K562 (cell line): ENCODE data around the gene DAAM1. TPM values are rescaled to one million over a fixed set of nuclear protein-coding genes. Genes with fewer than 3 reads are reported as not detected.

ENCODE experiments used
- ATAC-seq: fragments of 200-7000 bp; cut with Tn5 transposase; 3 replicates; pipeline ENCODE4 v1.9.1; 2020; ENCODE audit warnings: moderate library complexity
- BruUV-seq: library from RNA; stranded (reverse); fragments of 400-500 nt; replicated peaks from 2 replicates; lab custom pipeline; 2021; lab: Mats Ljungman, UMichigan
- CTCF ChIA-PET: fragments of 300-600 bp; formaldehyde crosslinking; extraction: SDS; loops from one replicate; lab custom pipeline; 2021; ENCODE audit warnings: low intra/inter-chr PET ratio; lab: Yijun Ruan, JAX
- POLR2A ChIA-PET: fragments of 300-600, 350-650 bp; sonication (Branson Sonifier 250); formaldehyde crosslinking; extraction: SDS; loops from one replicate; lab custom pipeline; 2021; ENCODE audit warnings: antibody characterized with exemption, inconsistent platforms; lab: Yijun Ruan, JAX
- DNase-seq, 4 experiments: peaks; one replicate each; pipeline versions ENCODE4 v3.0.0 to v3.0.0-alpha.2; 2011 to 2018; ENCODE audit warnings: low spot score in 3 of 4, mixed read lengths in 3 of 4; ENCODE audit errors: extremely low read depth in 1 of 4
- FAIRE-seq: peaks from 2 replicates; lab custom pipeline; 2011; peaks lifted over from hg19 to GRCh38; lab: Jason Lieb, UNC
- H2AFZ ChIP-seq: 2 replicates; pipeline ENCODE4 v1.6.0; 2011; ENCODE audit warnings: low read depth, low read length, control low read depth, inconsistent platforms
- H3K27ac ChIP-seq: fragments of 200-600 bp; 3 replicates; pipeline ENCODE4 v1.8.0; 2011; ENCODE audit warnings: low read depth, mild to moderate bottlenecking, control low read depth, inconsistent platforms, low read length, moderate library complexity, mixed read lengths; ENCODE audit errors: extremely low read depth
- H3K27me3 ChIP-seq, 2 experiments: fragments of 300-600 bp in 1 of 2; 2 replicates in 1 of 2; 3 replicates in 1 of 2; pipeline versions ENCODE4 v1.6.0 to v1.8.0; 2011; ENCODE audit warnings: inconsistent platforms in 2 of 2, low read length in 2 of 2, mild to moderate bottlenecking in 1 of 2, mixed read lengths in 1 of 2, moderate library complexity in 1 of 2; ENCODE audit not compliant: control insufficient read depth in 2 of 2, insufficient read depth in 2 of 2
- H3K36me3 ChIP-seq: fragments of 300-600 bp; 3 replicates; pipeline ENCODE4 v1.8.0; 2011; ENCODE audit warnings: mild to moderate bottlenecking, low read length, inconsistent platforms; ENCODE audit not compliant: control insufficient read depth, insufficient read depth
- H3K4me1 ChIP-seq, 2 experiments: fragments of 200-600 bp in 1 of 2; replicated peaks in 1 of 2; 2 replicates in 1 of 2; 3 replicates in 1 of 2; pipeline versions ENCODE4 v1.5.1 to v1.8.0; 2011; ENCODE audit warnings: inconsistent platforms in 2 of 2, low read length in 2 of 2, mild to moderate bottlenecking in 1 of 2, mixed read lengths in 1 of 2, moderate library complexity in 1 of 2; ENCODE audit not compliant: control insufficient read depth in 2 of 2, insufficient read depth in 2 of 2
- H3K4me2 ChIP-seq: 2 replicates; pipeline ENCODE4 v1.6.1; 2011; ENCODE audit warnings: low read length, control low read depth, inconsistent platforms, mixed read lengths; ENCODE audit not compliant: insufficient read depth
- H3K4me3 ChIP-seq: fragments of 200-600 bp; sonication (generic), shearing (Covaris generic); 2 replicates; pipeline ENCODE4 v1.5.1; 2016; ENCODE audit warnings: control low read depth, inconsistent platforms
- H3K79me2 ChIP-seq: fragments of 200-600 bp; 3 replicates; pipeline ENCODE4 v1.8.0; 2011; ENCODE audit warnings: low read length, inconsistent platforms; ENCODE audit not compliant: control insufficient read depth, insufficient read depth
- H3K9ac ChIP-seq, 2 experiments: 2 replicates each; pipeline versions ENCODE4 v1.6.0 to v1.6.1; 2011; ENCODE audit warnings: low read depth in 2 of 2, low read length in 2 of 2, control low read depth in 1 of 2, inconsistent platforms in 1 of 2, mild to moderate bottlenecking in 1 of 2, mixed read lengths in 1 of 2; ENCODE audit not compliant: insufficient read depth in 1 of 2
- H3K9me1 ChIP-seq: one replicate; pipeline ENCODE4 v1.6.0; 2011; ENCODE audit warnings: inconsistent platforms, mild to moderate bottlenecking, low read length, moderate library complexity; ENCODE audit not compliant: control insufficient read depth, insufficient read depth
- H3K9me3 ChIP-seq: replicated peaks from 2 replicates; pipeline ENCODE4 v1.5.1; 2011; ENCODE audit warnings: low read depth, low read length, inconsistent platforms; ENCODE audit not compliant: control insufficient read depth, insufficient read depth
- H4K20me1 ChIP-seq: replicated peaks from 2 replicates; pipeline ENCODE4 v1.6.1; 2011; ENCODE audit warnings: low read length, inconsistent platforms, mixed read lengths; ENCODE audit not compliant: control insufficient read depth, insufficient read depth
- ETS2 ChIP-seq: IDR thresholded peaks from 2 replicates; pipeline ENCODE4 v1.6.1; 2016; ENCODE audit warnings: borderline replicate concordance, missing genetic modification characterization, mild to moderate bottlenecking, moderate library complexity, missing compliant biosample characterization; ENCODE audit not compliant: poor library complexity, severe bottlenecking
- FOXJ3 ChIP-seq: sonication (generic); formaldehyde crosslinking; IDR thresholded peaks from 2 replicates; pipeline ENCODE4 v1.4.0; 2020; ENCODE audit warnings: mild to moderate bottlenecking, missing genetic modification reagents
- GABPA ChIP-seq: fragments of 200-800 bp; sonication (Bioruptor generic); conservative IDR thresholded peaks from 2 replicates; pipeline ENCODE4 v1.6.1; 2016; ENCODE audit warnings: low read depth, missing genetic modification characterization, missing compliant biosample characterization
- GATAD2B ChIP-seq: fragments of 450-650 bp; IDR thresholded peaks from 2 replicates; pipeline ENCODE4 v1.6.1; 2017; ENCODE audit warnings: mild to moderate bottlenecking, borderline replicate concordance
- HMGN3 ChIP-seq: IDR thresholded peaks from 2 replicates; pipeline ENCODE4 v1.6.1; 2011; ENCODE audit warnings: borderline replicate concordance, low read depth, mild to moderate bottlenecking, mixed read lengths, low read length; ENCODE audit not compliant: insufficient read length; ENCODE audit errors: extremely low read depth
- KAT7 ChIP-seq: sonication (generic); formaldehyde crosslinking; IDR thresholded peaks from 2 replicates; pipeline ENCODE4 v1.8.0; 2022; ENCODE audit warnings: missing genetic modification reagents, mild to moderate bottlenecking, borderline replicate concordance
- PHTF2 ChIP-seq: fragments of 250-450 bp; sonication (Bioruptor Pico); IDR thresholded peaks from 2 replicates; pipeline ENCODE4 v1.5.0; 2021; ENCODE audit warnings: mild to moderate bottlenecking
- ZNF24 ChIP-seq: fragments of 450-650 bp; IDR thresholded peaks from 2 replicates; pipeline ENCODE4 v1.6.1; 2016
- ZNF324 ChIP-seq: fragments of 250-450 bp; sonication (Bioruptor Pico); IDR thresholded peaks from 2 replicates; pipeline ENCODE4 v1.4.0; 2020; ENCODE audit warnings: mild to moderate bottlenecking
- WGBS: fragments of 100-300 bp; shearing (Covaris generic); methylation state at CpG from one replicate; pipeline ENCODE4 v1.1.6; 2016; ENCODE audit warnings: low coverage, mixed read lengths; ENCODE audit not compliant: insufficient coverage; ENCODE audit errors: missing lambda C conversion rate; 5-methylcytosine and 5-hydroxymethylcytosine counted together
- in situ Hi-C: fragments of 300-500 bp; cut with MboI; formaldehyde crosslinking; loops from 4 replicates; pipeline ENCODE4 v1.15.0; 2018; ENCODE audit warnings: inconsistent platforms, mixed read lengths
- intact Hi-C: fragments of 100-400 bp; cut with micrococcal nuclease; formaldehyde crosslinking; loops from 2 replicates; pipeline ENCODE4 v1.14.2; 2022
- polyA plus RNA-seq, 8 experiments: library from polyadenylated mRNA; depleted of rRNA in 4 of 8; stranded (reverse) in 5 of 8; unstranded in 3 of 8; fragments of >200 nt; fragmentation: Nextera tagmentation in 2 of 8; fragmentation: Illumina TruSeq in 1 of 8; extraction: Ambion mirVana in 2 of 8; extraction: Trizol in 1 of 8; gene quantifications; 2 replicates each; pipeline versions ENCODE4 v1.2.1 to v1.2.3, GENCODE V29; 2011 to 2014; ENCODE audit warnings: inconsistent platforms in 1 of 8, missing spikeins in 1 of 8
- total RNA-seq, 7 experiments: library from RNA; depleted of rRNA in 6 of 7; stranded (reverse); fragments of >200 nt in 6 of 7; fragmentation: Illumina TruSeq in 2 of 7; extraction: Trizol in 2 of 7; gene quantifications; 2 replicates each; pipeline versions ENCODE4 v1.2.1 to v1.2.3, GENCODE V29; 2011 to 2021; ENCODE audit warnings: low replicate concordance in 1 of 7
- TF ChIP-seq, protein P1 (sequence below), 2 experiments: fragments of 450-650 bp in 1 of 2; IDR thresholded peaks; 2 replicates each; pipeline ENCODE4 v1.6.1; 2011 to 2017; ENCODE audit warnings: low read depth in 2 of 2, antibody characterized with exemption in 1 of 2, borderline replicate concordance in 1 of 2, low read length in 1 of 2, mild to moderate bottlenecking in 1 of 2, mixed read lengths in 1 of 2; ENCODE audit not compliant: control insufficient read depth in 1 of 2
- TF ChIP-seq, protein P2 (sequence below): fragments of 250-450 bp; sonication (Bioruptor Pico); IDR thresholded peaks from 2 replicates; pipeline ENCODE4 v1.4.0; 2020; ENCODE audit warnings: mild to moderate bottlenecking, moderate library complexity, borderline replicate concordance
- TF ChIP-seq, protein P3 (sequence below): fragments of 450-650 bp; formaldehyde crosslinking; IDR thresholded peaks from 2 replicates; pipeline ENCODE4 v1.4.0; 2020; ENCODE audit warnings: mild to moderate bottlenecking, moderate library complexity

The DAAM1 gene
- total and polyA plus RNA-seq, 9 of the 15 experiments (the other 6 are each of a cell fraction or from before 2014, with no cell fraction given) = 3.6 to 11.6 (median 6.7) TPM

DNA sequence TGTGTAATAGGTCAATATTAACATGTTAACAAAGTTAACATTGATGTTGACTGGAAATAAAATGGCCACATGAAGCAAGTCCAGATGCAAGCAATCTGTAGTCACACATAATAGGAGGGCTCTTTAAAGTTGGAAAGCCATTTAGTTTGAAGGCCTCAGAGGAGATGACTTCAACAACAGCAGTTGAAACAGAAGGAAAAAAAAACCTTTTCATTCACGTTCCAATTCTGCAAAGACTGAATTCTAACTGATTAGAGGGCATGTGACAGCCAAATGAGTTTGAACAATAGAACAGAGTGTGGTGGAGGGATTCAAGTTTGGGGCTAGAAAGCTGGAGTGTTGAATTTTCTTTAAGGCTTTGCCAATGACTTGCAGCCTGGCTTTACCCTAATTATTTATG lies 41.5 kb upstream of the DAAM1 start (continued):
- no peak for TF ChIP-seq HMGN3
- no peak for TF ChIP-seq FOXJ3 (CRISPR knock-in tag)
- no peak for TF ChIP-seq ZNF24
- TF ChIP-seq GABPA (tag) = no peak

DNA sequence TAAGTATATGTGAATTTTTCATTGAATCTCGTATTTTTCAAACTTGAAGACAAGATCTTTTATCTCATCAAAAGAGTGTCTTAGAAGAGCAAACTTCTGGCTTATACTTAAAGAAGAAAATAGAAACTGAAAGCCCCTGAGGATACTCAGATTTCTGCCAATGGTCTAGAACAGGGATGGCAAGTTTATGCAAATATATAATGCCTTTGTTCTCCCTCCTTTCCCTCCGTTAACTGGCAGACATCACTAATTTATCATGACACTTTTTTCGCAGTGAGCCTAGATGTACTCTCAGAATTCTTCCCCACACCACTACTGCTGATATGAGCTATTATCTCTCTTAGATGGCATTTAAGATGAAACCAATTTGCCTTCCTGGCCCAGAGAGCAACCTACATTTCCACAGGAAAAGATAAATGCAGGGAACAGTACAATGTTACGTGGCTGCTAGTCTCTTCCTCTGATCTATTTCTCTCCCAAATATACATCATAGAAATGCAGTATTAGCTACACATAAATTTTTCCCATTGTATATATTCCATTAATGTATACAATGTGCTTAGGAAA lies 40.0 kb upstream of the DAAM1 start:
- H3K4me2 ChIP-seq = no peak overlapping the region
- no peaks in the 10 kb centered on the region for H3K79me2 ChIP-seq
- H2AFZ ChIP-seq = no peak overlapping the region
- in situ Hi-C loops = no loop called here
- no peaks in the 10 kb centered on the region; a peak in 1 of 5 replicates for H3K27me3 ChIP-seq
- BruUV-seq = no TSS peak
- no peak overlapping the region for H3K4me3 ChIP-seq
- H3K27ac ChIP-seq = no peak overlapping the region
- ChIA-PET POLR2A (no interaction called here), CTCF (no interaction called here)
- no peak for ATAC-seq
- DNase-seq = no peak
- H3K9ac ChIP-seq = no peak overlapping the region
- intact Hi-C loops = loop anchor here (10.0 kb wide), 1 partner anchor 156 kb away; no protein-coding TSS in a partner anchor
- 2% methylated on average over 4 of the region's 4 CpGs for WGBS
- no peaks in the 10 kb centered on the region for H3K9me1 ChIP-seq
- no peaks in the 10 kb centered on the region for H3K36me3 ChIP-seq
- no peak for FAIRE-seq
- H3K9me3 ChIP-seq = no peaks in the 10 kb centered on the region
- H3K4me1 ChIP-seq = no peaks in the 10 kb centered on the region
- H4K20me1 ChIP-seq = no peaks in the 10 kb centered on the region
- TF ChIP-seq, protein P1, sequence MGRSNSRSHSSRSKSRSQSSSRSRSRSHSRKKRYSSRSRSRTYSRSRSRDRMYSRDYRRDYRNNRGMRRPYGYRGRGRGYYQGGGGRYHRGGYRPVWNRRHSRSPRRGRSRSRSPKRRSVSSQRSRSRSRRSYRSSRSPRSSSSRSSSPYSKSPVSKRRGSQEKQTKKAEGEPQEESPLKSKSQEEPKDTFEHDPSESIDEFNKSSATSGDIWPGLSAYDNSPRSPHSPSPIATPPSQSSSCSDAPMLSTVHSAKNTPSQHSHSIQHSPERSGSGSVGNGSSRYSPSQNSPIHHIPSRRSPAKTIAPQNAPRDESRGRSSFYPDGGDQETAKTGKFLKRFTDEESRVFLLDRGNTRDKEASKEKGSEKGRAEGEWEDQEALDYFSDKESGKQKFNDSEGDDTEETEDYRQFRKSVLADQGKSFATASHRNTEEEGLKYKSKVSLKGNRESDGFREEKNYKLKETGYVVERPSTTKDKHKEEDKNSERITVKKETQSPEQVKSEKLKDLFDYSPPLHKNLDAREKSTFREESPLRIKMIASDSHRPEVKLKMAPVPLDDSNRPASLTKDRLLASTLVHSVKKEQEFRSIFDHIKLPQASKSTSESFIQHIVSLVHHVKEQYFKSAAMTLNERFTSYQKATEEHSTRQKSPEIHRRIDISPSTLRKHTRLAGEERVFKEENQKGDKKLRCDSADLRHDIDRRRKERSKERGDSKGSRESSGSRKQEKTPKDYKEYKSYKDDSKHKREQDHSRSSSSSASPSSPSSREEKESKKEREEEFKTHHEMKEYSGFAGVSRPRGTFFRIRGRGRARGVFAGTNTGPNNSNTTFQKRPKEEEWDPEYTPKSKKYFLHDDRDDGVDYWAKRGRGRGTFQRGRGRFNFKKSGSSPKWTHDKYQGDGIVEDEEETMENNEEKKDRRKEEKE (IDR thresholded peaks at IDR 0.05; ENCODE audit: borderline replicate concordance in 1 of 2, control insufficient read depth in 1 of 2, low read depth in 2 of 2, low read length in 1 of 2) = no peak
- no peak for TF ChIP-seq KAT7 (CRISPR knock-in tag)
- TF ChIP-seq GATAD2B = no peak
- TF ChIP-seq ZNF324 (CRISPR knock-in tag) = no peak
- TF ChIP-seq, protein P2, sequence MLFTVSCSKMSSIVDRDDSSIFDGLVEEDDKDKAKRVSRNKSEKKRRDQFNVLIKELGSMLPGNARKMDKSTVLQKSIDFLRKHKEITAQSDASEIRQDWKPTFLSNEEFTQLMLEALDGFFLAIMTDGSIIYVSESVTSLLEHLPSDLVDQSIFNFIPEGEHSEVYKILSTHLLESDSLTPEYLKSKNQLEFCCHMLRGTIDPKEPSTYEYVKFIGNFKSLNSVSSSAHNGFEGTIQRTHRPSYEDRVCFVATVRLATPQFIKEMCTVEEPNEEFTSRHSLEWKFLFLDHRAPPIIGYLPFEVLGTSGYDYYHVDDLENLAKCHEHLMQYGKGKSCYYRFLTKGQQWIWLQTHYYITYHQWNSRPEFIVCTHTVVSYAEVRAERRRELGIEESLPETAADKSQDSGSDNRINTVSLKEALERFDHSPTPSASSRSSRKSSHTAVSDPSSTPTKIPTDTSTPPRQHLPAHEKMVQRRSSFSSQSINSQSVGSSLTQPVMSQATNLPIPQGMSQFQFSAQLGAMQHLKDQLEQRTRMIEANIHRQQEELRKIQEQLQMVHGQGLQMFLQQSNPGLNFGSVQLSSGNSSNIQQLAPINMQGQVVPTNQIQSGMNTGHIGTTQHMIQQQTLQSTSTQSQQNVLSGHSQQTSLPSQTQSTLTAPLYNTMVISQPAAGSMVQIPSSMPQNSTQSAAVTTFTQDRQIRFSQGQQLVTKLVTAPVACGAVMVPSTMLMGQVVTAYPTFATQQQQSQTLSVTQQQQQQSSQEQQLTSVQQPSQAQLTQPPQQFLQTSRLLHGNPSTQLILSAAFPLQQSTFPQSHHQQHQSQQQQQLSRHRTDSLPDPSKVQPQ (CRISPR knock-in tag) = no peak
- TF ChIP-seq ETS2 (tag) = no peak
- no peak for TF ChIP-seq PHTF2
- TF ChIP-seq, protein P3, sequence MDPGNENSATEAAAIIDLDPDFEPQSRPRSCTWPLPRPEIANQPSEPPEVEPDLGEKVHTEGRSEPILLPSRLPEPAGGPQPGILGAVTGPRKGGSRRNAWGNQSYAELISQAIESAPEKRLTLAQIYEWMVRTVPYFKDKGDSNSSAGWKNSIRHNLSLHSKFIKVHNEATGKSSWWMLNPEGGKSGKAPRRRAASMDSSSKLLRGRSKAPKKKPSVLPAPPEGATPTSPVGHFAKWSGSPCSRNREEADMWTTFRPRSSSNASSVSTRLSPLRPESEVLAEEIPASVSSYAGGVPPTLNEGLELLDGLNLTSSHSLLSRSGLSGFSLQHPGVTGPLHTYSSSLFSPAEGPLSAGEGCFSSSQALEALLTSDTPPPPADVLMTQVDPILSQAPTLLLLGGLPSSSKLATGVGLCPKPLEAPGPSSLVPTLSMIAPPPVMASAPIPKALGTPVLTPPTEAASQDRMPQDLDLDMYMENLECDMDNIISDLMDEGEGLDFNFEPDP (CRISPR knock-in tag) = no peak
